MM.1S (cell line): ENCODE results near the gene PKP2.

ENCODE experiments used
- DNase-seq: peaks from one replicate; pipeline ENCODE4 v3.0.0-alpha.2; 2015
- H2AFZ ChIP-seq: fragments of 300-600 bp; sonication (generic); 2 replicates; pipeline ENCODE4 v1.6.0; 2016; ENCODE audit warnings: antibody characterized with exemption, low read length
- H3F3A ChIP-seq: fragments of 300-600 bp; sonication (generic); 2 replicates; pipeline ENCODE4 v1.6.1; 2016; ENCODE audit warnings: mild to moderate bottlenecking, antibody characterized with exemption, low read length, moderate library complexity, mixed read lengths; ENCODE audit not compliant: insufficient read depth
- H3K27ac ChIP-seq: fragments of 300-600 bp; sonication (generic); 2 replicates; pipeline ENCODE4 v1.5.1; 2016; ENCODE audit warnings: mild to moderate bottlenecking, low read length
- H3K27me3 ChIP-seq: fragments of 300-600 bp; sonication (generic); replicated peaks from 2 replicates; pipeline ENCODE4 v1.6.0; 2016; ENCODE audit warnings: low read length; ENCODE audit not compliant: insufficient read depth
- H3K36me3 ChIP-seq: fragments of 300-600 bp; sonication (generic); replicated peaks from 2 replicates; pipeline ENCODE4 v1.6.1; 2016; ENCODE audit warnings: mild to moderate bottlenecking, low read length, mixed read lengths; ENCODE audit not compliant: insufficient read depth
- H3K4me1 ChIP-seq: fragments of 300-600 bp; sonication (generic); 2 replicates; pipeline ENCODE4 v1.6.1; 2016; ENCODE audit warnings: low read length, mixed read lengths
- H3K4me2 ChIP-seq: fragments of 300-600 bp; sonication (generic); 2 replicates; pipeline ENCODE4 v1.6.0; 2016; ENCODE audit warnings: low read depth, low read length
- H3K4me3 ChIP-seq: fragments of 300-600 bp; sonication (generic); 2 replicates; pipeline ENCODE4 v1.5.1; 2016; ENCODE audit warnings: low read length, mixed read lengths
- H3K79me2 ChIP-seq: fragments of 300-600 bp; sonication (generic); 2 replicates; pipeline ENCODE4 v1.6.1; 2016; ENCODE audit warnings: mixed run types, low read length, mixed read lengths
- H3K9ac ChIP-seq: fragments of 300-600 bp; sonication (generic); 2 replicates; pipeline ENCODE4 v1.6.1; 2016; ENCODE audit warnings: low read length, mixed read lengths
- H3K9me2 ChIP-seq: fragments of 300-600 bp; sonication (generic); replicated peaks from 2 replicates; pipeline ENCODE4 v1.6.1; 2016; ENCODE audit warnings: mild to moderate bottlenecking, low read length, mixed read lengths; ENCODE audit not compliant: insufficient read depth
- H3K9me3 ChIP-seq: fragments of 300-600 bp; sonication (generic); replicated peaks from 2 replicates; pipeline ENCODE4 v1.6.1; 2016; ENCODE audit warnings: mild to moderate bottlenecking, low read length, mixed read lengths; ENCODE audit not compliant: insufficient read depth
- H4K20me1 ChIP-seq: fragments of 300-600 bp; sonication (generic); 2 replicates; pipeline ENCODE4 v1.6.1; 2016; ENCODE audit warnings: mild to moderate bottlenecking, low read length, moderate library complexity, mixed read lengths; ENCODE audit not compliant: insufficient read depth
- CTCF ChIP-seq: fragments of 300-600 bp; sonication (generic); IDR thresholded peaks from 2 replicates; pipeline ENCODE4 v1.5.1; 2016; ENCODE audit warnings: antibody characterized with exemption, low read length, mixed read lengths
- EZH2 ChIP-seq: fragments of 300-600 bp; sonication (generic); optimal IDR thresholded peaks from 2 replicates; pipeline ENCODE3; 2017; ENCODE audit warnings: low read depth, mild to moderate bottlenecking, antibody characterized with exemption, low read length, mixed read lengths
- EZH2phosphoT487 ChIP-seq: fragments of 300-600 bp; sonication (generic); IDR thresholded peaks from 2 replicates; pipeline ENCODE4 v1.6.1; 2018; ENCODE audit warnings: antibody characterized with exemption, low read length

PKP2 gene

GRCh38 chr12:32841061-32841460 lies 55.5 kb downstream of the PKP2 start:
- Histone ChIP-seq H3K79me2 (peaks cover 86% of the 10 kb centered on the region), H3K9me3 (no peaks in the 10 kb centered on the region), H4K20me1 (no peaks in the 10 kb centered on the region; the same call in none of the 2 replicates), H3K27me3 (no peaks in the 10 kb centered on the region), H3K4me1 (no peaks in the 10 kb centered on the region), H3K9me2 (no peaks in the 10 kb centered on the region), H3K27ac (no peak overlapping the region), H3K9ac (no peak overlapping the region), H3K4me3 (no peak overlapping the region), H3F3A (no peaks in the 10 kb centered on the region), H3K36me3 (peaks cover 23% of the 10 kb centered on the region), H2AFZ (no peak overlapping the region), H3K4me2 (no peak overlapping the region)
- no peak for DNase-seq
- TF ChIP-seq CTCF (no peak), EZH2 (no peak), EZH2phosphoT487 (no peak)

- no peaks in the 10 kb centered on the region for H3K9me3 ChIP-seq
- no peak overlapping the region for H3K9ac ChIP-seq
- no peak overlapping the region for H3K4me2 ChIP-seq
- H3K4me3 ChIP-seq: no peak overlapping the region
- peaks cover 84% of the 10 kb centered on the region for H3K79me2 ChIP-seq
- H3K27ac ChIP-seq: no peak overlapping the region
- DNase-seq: no peak
- no peak overlapping the region for H2AFZ ChIP-seq
- H3F3A ChIP-seq: no peaks in the 10 kb centered on the region
- H3K36me3 ChIP-seq: peaks cover 23% of the 10 kb centered on the region
- TF ChIP-seq EZH2phosphoT487 (no peak), EZH2 (no peak), CTCF (no peak)
- no peaks in the 10 kb centered on the region; the same call in none of the 2 replicates for H4K20me1 ChIP-seq
- no peaks in the 10 kb centered on the region for H3K9me2 ChIP-seq
- H3K4me1 ChIP-seq: no peaks in the 10 kb centered on the region
- H3K27me3 ChIP-seq: no peaks in the 10 kb centered on the region
These were observed 56.7 kb downstream of the PKP2 start for GRCh38 chr12:32839828-32840227.

GRCh38 chr12:32837974-32838373 lies 58.6 kb downstream of the PKP2 start:
- Histone ChIP-seq H3K4me3 (no peak overlapping the region), H2AFZ (no peak overlapping the region), H3K9ac (no peak overlapping the region), H3K27me3 (no peaks in the 10 kb centered on the region), H3K4me2 (no peak overlapping the region), H3K4me1 (no peaks in the 10 kb centered on the region), H3K9me3 (no peaks in the 10 kb centered on the region), H3F3A (no peaks in the 10 kb centered on the region), H3K36me3 (peaks cover 29% of the 10 kb centered on the region), H4K20me1 (no peaks in the 10 kb centered on the region; the same call in none of the 2 replicates), H3K9me2 (no peaks in the 10 kb centered on the region), H3K27ac (no peak overlapping the region), H3K79me2 (peaks cover 75% of the 10 kb centered on the region)
- DNase-seq: no peak
- TF ChIP-seq CTCF: no peak
- TF ChIP-seq EZH2: no peak
- TF ChIP-seq EZH2phosphoT487: no peak
